Activated CD8-positive, alpha-beta memory T cell treated with anti-CD3 and anti-CD28 coated beads, Interleukin-2, amount 50 U/mL, for 48 hours (primary cell): ENCODE data around the gene C2orf92.
"Not testable (repeated sequence)": the region's sequence is repeated elsewhere in the genome, so short reads cannot be mapped to it uniquely, and the experiment has no call there.

Experiments used
- DNase-seq: peaks from one replicate; pipeline ENCODE4 v3.0.0-alpha.2; 2020

C2orf92 gene

GRCh38 chr2:97669448-97669847 is at the start of gene C2orf92:
C2orf92 (plus strand) TSS chr2:97669713; CDS start chr2:97669789, 76 bp downstream.
- DNase-seq, result no peak

- DNase-seq, result not testable (repeated sequence)
These were observed 49.0 kb upstream of the C2orf92 start for GRCh38 chr2:97620492-97620891.

DNA sequence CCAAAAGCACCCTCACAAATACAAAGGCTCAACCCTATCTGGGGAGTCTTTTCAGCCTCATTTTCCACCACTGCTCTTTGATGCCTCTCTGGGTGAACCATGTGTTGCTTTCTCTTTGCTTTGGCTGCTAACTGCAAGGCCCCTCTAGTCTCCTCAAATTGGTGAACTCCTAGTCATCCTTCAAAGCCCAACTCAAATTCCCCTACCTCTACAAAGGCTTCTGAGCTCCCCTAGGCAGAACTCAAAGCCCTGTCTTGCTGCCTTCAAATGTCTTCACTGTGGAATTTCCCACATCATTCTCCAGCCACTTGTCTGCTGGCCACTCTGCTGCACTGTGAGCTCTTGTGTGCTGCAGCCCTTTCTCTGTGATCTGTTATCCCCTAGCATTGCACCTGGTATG is 46.5 kb upstream of the C2orf92 start:
- not testable (repeated sequence) for DNase-seq

DNA sequence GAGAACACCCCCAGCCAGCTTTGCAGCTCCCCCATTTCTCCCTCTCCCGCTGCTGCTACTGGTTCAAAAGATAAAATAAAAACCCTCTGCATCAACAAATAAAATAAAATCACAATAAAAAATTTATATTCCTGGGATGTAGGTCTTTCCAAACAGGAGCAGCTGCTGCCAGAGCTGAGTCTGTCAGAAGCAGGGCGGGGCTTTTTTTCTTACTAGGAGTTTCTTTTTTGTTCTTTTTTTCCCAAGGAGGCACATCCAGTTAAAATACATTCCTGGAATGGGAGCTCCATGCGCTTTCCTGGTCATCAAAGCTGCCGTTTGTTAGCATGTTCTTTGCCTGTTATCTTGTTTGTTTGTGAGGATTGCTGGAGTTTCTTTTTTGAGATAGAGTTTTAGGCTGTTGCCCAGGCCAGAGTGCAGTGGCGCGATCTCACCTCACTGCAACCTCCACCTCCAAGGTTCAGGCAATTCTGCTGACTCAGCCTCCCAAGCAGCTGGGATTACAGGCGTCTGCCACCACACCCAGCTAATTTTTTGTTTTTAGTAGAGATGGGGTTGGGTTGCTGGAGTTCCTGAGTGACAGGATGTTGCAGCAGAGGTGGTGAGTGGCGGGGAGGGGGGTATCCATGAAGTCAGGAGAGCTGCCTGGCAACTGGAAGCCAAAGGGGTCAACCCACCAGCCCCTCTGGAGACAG is 44.0 kb upstream of the C2orf92 start:
- not testable (repeated sequence) for DNase-seq

DNA sequence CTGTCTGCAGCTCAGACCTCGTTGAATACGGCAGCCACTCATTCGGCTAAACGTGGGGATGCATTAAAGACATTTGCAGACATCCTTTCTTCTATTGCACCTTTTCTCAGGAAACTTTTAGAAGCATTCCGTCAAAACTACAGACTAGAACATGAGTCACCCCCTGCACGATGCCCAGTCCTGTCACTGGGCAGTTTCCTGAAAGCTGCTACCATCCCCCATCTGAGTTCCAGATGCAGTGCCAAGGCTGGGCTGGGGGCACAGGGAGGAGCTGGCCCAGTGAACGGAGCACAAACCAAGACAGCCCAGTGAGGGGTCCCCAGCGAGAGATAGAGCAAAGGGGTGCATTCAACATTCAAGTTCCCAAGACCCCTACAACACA is 43.5 kb upstream of the C2orf92 start:
- DNase-seq, result not testable (repeated sequence)

DNA sequence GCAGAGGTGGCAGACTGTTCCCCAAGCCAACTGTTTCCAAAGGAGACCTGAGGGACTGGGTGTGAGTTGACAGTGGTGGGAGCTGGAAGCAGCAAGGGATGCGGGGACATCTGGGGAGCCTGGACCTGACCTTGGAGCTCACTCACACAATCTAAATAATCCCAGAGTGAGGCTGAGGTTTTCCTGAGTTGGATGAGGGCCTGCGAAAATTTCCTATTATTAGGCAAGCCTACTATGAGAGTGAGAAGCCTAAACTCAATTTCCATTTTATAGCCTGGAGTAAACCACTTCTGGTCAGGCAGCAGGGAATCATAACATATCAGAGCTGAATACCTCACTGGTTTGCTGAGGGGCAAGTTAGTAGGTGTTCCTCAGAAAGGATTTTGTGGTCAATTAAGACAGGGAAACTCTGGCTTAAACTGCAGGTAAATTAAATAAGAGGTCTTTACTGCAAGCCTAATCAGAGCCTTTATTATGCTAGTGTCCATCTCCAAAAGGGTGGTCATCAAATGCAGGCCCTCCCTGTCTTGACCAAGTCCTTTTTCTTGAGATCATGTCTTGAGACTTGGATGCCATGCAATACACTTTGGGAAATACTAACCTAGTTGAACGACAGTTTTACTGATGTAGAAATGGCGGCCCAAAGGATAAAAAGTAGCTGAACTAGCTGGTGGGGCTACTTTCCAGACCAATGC is 25.3 kb upstream of the C2orf92 start:
- no peak for DNase-seq

GRCh38 chr2:97645112-97645694 is 24.3 kb upstream of the C2orf92 start:
- DNase-seq, result peak; percentile 76

DNA sequence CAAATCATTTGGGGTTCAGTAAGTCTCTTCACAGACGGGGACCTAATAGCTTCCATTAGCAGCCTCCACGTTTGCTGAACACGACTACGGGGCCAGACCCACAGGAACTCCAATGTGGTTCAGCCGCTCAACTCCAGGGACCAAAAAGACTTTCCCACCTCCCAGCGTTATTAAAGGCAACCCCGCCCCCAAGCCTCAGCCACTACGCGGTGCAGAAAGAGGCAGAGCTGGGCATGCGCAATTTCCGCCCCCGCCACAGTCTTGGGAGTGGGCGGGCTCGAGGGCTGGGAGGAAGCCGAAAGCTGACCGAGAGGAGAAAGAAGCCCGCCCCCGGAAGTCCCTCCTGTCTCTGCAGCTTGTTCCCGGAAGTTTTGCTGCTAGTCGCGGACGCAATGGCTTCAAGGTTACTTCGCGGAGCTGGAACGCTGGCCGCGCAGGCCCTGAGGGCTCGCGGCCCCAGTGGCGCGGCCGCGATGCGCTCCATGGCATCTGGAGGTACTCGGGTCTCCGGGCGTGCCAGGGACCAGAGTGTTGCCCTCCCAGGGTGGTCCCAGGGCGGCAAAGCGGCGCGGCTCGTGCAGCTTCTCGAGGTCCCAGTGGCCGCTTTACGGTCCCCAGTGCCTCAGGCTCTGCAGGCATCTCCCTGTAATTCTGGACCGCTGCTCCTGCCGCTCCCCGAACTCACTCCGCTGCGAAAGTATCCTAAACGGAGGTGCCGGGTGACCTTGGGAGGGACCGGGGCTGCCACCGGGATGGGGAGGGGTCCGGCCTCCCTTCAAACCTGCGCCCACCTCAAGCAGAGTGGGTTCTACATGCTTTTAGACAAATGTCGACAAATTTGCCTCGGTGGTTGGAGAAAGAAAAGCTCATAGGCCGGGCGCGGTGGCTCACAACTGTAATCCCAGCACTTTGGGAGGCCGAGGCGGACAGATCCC is 23.6 kb upstream of the C2orf92 start, which contains the start of gene COX5B:
TSS of gene COX5B (plus strand) at position 368 of the 935 bp plus-strand sequence. CDS start at position 393, 25 bp downstream.
- peak; percentile 98 for DNase-seq

DNA sequence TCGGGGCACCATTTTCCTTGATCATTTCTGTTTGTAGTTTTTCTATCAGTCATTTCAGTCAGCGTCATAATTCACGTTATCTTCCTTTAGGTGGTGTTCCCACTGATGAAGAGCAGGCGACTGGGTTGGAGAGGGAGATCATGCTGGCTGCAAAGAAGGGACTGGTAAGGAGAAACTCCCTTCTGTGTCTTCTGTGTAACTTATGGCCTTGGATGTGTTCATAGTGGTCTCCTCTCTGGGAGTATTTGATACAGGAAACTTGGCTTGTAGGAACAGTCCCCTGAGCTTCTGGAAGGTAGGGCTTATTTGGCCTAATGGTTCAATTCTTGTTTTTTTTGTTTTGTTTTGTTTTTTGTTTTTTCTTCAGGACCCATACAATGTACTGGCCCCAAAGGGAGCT is 22.5 kb upstream of the C2orf92 start:
- no peak for DNase-seq

DNA sequence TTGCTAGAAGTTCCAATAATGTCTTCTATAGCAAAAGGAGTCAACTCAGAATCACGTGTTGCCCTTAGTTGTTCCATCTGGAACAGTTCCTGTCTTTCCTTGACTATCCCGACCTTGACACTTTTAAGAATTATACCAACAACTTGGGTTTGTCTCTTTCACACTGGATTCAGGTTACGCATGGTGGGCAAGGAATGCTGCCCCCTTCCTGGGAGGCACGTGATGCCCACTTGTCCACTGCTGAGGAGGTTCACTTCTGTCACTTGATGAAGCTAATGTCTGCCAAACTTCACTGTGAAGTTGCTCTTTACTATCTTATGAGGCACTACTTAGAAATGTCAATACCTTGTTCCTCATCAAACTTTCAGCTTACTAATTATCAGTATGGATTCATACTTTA is 18.4 kb upstream of the C2orf92 start:
- no peak for DNase-seq

DNA sequence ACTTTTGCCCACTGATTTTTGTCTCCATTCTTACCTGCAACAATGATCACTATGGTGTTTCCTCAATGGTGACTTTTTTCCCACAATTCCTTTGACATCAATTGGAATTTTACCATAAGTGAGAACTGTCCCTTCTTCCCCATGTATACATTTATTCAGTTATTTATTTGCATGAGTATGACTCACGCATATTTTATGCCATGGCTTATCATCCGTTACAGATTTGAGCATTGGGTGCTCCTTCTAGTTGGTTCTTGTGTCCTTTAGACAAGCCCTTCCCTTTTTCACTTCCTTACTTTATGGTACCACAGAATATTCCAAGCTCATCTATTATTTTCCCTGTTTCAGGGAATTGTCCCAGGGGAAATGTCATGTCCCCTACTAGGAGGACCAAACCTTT is 16.0 kb upstream of the C2orf92 start:
- no peak for DNase-seq

DNA sequence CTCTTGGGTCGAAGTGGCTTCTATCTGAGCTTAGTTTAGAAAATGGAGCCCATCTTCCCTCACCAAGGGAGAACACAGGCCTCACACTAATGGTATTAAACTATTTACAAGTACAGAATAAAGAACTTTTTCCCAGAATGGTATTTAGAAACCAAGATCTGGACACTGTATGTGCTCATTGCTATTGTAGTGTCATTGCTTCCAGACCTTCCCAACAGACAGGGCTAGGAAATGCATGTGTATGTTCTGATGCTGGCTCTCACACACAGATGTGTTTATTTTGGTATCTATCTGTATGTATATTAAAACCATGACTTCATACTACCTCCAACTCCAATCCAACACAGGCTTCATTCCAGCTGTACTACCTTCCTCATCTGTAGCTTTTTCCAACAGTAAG is 15.6 kb upstream of the C2orf92 start:
- DNase-seq, result no peak

GRCh38 chr2:97654309-97654708 is 15.2 kb upstream of the C2orf92 start:
- no peak for DNase-seq

GRCh38 chr2:97654791-97655190 is 14.7 kb upstream of the C2orf92 start:
- no peak for DNase-seq

- DNase-seq, result no peak
These were observed 13.3 kb upstream of the C2orf92 start for GRCh38 chr2:97656129-97656755.

- DNase-seq, result no peak
These were observed 12.5 kb upstream of the C2orf92 start for GRCh38 chr2:97656905-97657587.

DNA sequence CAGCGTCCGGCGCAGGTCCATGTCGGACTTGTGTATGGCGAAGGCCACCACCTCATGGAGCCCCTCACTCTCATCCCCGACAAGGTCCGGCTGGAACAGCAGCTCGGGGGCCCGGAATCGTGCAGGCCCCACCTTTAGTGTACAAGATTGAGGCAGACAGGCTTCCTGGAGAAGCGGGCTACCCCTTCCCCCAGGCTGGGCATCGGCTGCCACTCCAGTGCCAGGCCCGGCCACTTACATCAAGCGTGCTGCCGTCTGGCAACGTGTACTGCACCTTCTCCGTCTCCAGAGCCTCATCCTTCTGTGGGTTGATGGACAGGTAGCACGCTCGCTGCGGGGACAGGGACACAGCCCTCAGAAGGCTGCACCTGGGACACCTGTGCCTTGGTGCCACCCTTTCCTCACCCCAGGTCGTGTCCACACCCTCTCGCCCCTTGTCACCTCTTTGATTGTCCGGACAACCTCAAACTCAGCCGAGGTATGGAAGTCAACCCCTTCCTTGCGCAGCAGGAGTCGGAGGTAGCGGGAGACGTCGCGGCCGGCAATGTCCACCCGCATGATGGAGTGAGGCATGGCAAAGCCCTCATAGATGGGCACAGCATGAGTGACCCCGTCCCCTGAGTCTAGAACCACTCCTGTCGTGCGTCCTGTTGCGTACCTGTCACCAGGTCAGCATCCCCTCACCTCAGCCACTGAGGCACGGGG is 11.4 kb upstream of the C2orf92 start:
- DNase-seq, result no peak

GRCh38 chr2:97658691-97659157 is 10.8 kb upstream of the C2orf92 start:
- no peak for DNase-seq

DNA sequence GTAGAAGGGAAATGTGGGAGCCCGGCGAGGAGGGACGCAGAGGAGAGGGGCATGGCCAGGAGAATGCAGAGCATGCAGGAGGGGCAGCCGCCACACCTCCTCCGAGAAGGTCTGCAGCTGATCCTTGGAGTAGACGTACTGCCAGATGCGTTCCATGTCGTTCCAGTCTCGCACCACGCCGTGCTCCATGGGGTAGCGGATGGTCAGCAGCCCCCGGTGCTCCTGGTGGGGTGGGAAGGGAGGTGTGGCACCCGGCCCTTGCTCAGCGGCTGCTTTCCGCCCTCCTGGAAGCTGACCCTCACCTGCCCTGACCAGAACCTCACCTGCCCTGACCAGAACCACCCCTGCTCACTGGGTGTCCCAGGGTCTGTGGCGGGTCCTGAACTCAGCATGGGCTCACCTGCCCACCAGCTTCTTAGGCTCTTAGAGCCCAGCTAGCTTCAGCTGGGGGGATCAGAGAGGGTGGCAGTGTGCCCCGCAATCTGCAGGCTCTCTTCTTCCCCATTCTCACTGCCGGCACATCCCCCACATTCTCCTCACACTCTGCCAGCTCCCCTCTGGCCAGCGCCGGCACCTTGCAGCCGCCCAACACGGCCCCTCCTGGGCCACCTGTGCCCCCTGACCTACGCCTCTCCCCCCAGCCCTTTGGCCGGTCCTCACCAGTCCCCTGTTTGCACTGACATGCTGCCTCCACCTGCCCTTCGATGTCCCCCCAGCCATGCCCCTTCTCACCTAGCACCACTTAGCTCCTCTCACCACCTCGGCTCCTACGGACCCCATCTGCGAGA is 10.1 kb upstream of the C2orf92 start:
- DNase-seq, result no peak
